ENCODE data around the gene KIF1A.
"Not testable (repeated sequence)": the region's sequence is repeated elsewhere in the genome, so short reads cannot be mapped to it uniquely, and the experiment has no call there.

KIF1A gene

GRCh38 chr2:240678909-240679308 is 141.1 kb downstream of the KIF1A start:
- not testable (repeated sequence) for DNase-seq

DNA sequence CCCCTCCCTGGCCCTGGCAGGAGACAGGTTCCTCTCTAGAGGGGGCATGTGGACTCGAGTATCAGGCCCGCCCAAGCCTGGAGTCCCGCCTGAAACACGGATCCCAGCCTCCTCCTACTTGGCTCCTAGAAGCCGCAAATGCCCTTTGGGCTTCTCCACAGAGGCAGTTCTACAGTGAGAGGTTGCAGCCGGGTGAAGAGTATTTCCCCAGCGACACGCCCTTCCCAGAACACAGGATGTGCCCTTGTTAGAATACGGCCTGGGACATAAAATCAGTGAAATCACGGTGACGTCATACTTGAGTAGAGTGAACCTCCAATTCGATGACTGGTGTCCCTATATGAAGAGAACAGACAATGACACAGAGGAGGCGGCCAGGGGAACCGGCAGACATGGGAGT is 142.0 kb downstream of the KIF1A start:
- not testable (repeated sequence) for DNase-seq

GRCh38 chr2:240675345-240675744 is 144.7 kb downstream of the KIF1A start:
- DNase-seq = not testable (repeated sequence)

- DNase-seq = not testable (repeated sequence)
These were observed 145.4 kb downstream of the KIF1A start for GRCh38 chr2:240674461-240675184.

DNA sequence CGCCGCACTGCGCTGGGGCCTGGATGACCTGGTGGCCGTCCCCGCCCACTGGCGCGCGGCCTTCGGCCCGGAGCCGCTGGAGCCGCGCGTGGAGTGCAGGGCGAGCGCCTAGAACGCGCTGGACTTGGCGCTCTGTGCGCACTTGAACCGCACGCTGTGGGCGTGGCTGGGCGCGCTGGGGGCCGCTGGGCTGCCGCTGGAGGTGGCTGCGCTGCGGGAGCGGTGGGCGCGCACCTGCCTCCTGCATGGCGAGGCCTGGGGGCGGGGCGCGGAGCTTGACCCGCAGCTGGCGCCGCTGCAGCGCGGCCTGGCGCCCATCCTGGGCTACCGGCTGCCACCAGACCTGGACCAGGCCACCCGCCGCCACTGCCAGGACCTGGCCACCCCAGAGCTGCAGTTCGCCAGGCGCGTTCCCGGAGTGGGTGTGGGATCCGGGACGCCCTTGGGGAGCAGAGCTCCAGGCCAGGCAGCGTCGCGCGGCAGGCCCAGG is 147.3 kb downstream of the KIF1A start:
- no peak for DNase-seq

DNA sequence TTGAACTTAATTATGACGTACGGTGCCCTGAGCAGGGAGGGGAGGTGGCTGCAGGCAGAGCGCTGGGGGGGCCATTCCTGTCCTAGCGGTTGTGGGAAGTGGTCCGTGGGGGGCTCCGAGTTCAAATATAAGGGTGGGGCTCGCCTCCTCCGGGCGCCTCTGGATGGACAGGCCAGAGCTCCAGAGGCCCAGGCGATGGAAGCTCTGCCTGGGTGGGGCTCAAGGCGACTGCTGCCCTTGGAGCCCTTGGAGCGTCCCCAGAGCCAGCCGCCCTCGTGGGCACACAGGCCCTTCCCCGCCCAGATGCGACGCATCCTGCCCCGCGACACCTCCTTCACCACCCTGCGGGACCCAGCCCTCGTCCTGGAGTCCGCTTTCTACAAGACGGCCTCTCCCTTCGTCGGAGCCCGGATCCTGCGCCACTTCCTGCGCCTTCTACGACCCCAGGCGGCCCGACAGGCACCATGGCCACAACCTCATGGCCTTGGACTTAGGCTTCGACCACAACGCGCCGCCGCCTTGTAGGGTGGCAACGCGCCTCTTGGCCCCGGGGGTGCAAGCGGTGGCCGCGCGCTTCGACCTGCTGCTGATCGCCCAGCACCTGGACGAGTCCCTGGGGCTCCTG is 147.8 kb downstream of the KIF1A start:
- no peak for DNase-seq

DNA sequence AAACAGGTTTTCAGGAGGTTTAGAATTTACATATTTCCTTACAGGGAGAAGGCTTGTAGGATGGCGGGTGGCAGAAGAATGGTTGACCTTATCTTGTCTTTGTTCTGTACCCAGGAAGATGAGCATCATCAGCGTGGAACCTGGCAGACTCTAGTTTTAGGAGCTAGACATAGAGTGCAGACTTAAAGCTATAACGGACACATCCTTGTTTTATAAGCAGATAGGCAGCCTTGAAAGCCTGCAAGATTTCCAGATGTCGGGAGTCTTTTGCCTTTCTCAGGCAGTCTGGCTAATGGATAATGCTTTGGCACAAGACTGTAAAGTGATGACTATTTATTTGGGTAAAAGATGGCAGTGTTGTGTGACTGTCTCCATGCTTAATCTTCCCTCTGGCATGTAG is 149.1 kb downstream of the KIF1A start:
- DNase-seq = no peak

- no peak for DNase-seq
These were observed 149.6 kb downstream of the KIF1A start for GRCh38 chr2:240670402-240670801.

DNA sequence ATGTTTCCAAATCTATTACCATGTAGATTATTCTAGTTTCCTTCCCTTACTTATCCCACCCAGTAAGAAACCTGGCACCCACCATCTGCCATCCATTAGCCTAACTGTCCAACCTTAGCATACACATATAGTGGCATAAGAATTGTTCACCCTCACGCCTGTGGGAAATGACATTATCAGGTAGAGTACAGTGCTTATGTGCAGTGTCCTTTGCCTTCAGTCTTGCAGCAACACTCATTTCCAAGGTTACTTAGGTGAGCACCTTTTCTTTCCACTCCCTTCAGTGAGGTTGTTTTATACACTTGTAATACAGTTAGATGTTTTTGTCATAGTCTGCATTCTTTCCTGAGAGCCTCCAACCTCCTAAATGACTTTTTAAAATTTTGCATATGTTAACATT is 155.4 kb downstream of the KIF1A start:
- no peak for DNase-seq

All from activated CD4-positive, alpha-beta T cell treated with anti-CD3 and anti-CD28 coated beads, Interleukin-2, amount 50 U/mL, for 4 hours (primary cell).